ENCODE data around the gene ROBO1. TPM values are rescaled to one million over a fixed set of nuclear protein-coding genes. Genes with fewer than 3 reads are reported as not detected.
"Not testable (repeated sequence)": the region's sequence is repeated elsewhere in the genome, so short reads cannot be mapped to it uniquely, and the experiment has no call there.

The ROBO1 gene
- total and polyA plus RNA-seq, 2 experiments from 2014 or later: 18.8 to 31.9 TPM

DNA sequence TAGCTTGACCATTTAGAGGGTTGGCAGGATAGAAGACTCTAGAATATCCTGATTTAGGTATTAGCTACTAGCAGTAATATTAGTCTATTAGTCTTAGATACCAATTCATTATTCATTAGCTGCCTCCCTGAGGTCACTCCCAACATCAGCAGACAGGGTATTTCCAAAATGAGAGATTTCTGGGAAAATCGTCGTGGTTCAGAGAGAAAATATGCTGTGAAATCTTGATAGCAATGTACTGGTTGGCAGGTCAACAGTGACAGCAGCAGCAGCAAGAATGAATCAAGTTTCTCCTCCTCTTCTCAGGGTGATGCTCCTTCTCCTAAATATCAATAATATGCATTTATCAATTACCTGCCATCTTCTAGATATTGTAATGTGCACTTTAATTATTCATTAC is 41.3 kb upstream of the ROBO1 start:
- Histone ChIP-seq H3K79me2 (ENCODE audit: insufficient read depth) (no peaks in the 10 kb centered on the region), H3K9me3 (ENCODE audit: low read depth) (peaks cover 6% of the 10 kb centered on the region), H3K4me1 (ENCODE audit: insufficient read depth) (no peaks in the 10 kb centered on the region), H3K27me3 (replicated peaks; ENCODE audit: insufficient read depth) (no peaks in the 10 kb centered on the region), H3K4me2 (ENCODE audit: unreplicated experiment) (no peak overlapping the region), H3K36me3 (ENCODE audit: low read depth) (no peaks in the 10 kb centered on the region), H3F3A (ENCODE audit: insufficient read depth) (no peaks in the 10 kb centered on the region), H4K20me1 (ENCODE audit: insufficient read depth) (no peaks in the 10 kb centered on the region), H3K9ac (no peak overlapping the region), H2AFZ (no peak overlapping the region), H3K27ac (no peak overlapping the region), H3K9me2 (ENCODE audit: insufficient read depth) (no peaks in the 10 kb centered on the region), H3K4me3 (no peak overlapping the region)
- WGBS, 2 experiments (ENCODE audit: low coverage in 1 of 2, low lambda C conversion rate in 2 of 2, missing lambda C conversion rate in 2 of 2): 2 to 6% methylated on average over 2 of the region's 2 CpGs
- TF ChIP-seq EZH2phosphoT487 (IDR thresholded peaks at IDR 0.05; ENCODE audit: insufficient read depth, low read depth) (no peak), EZH2 (IDR thresholded peaks at IDR 0.05; ENCODE audit: insufficient read depth, poor library complexity, severe bottlenecking) (no peak)
- DNase-seq: no peak
- in situ Hi-C loops (cut with MboI): no loop called here

DNA sequence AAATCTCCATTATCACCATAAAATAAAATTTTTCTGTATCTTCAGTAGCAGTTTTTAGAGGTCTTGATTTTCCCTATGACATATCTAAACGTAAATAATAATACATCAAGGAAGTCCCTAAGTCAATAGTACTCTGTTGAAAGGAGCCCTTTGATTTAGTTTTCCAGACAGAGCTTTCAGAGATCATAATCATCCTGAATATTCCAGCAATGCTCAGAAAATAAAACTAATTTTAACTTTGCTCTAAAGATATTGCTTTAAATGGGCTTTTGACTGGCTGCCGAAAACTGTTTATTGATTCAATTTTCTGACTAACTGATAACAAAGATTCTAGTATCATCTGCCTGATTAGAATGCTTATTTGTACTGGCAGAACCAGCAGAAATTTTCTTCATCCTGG is 40.7 kb upstream of the ROBO1 start:
- Histone ChIP-seq H2AFZ (no peak overlapping the region), H3K4me1 (ENCODE audit: insufficient read depth) (no peaks in the 10 kb centered on the region), H3F3A (ENCODE audit: insufficient read depth) (no peaks in the 10 kb centered on the region), H3K9ac (no peak overlapping the region), H4K20me1 (ENCODE audit: insufficient read depth) (no peaks in the 10 kb centered on the region), H3K79me2 (ENCODE audit: insufficient read depth) (no peaks in the 10 kb centered on the region), H3K4me2 (ENCODE audit: unreplicated experiment) (no peak overlapping the region), H3K9me3 (ENCODE audit: low read depth) (peaks cover 6% of the 10 kb centered on the region), H3K36me3 (ENCODE audit: low read depth) (no peaks in the 10 kb centered on the region), H3K9me2 (ENCODE audit: insufficient read depth) (no peaks in the 10 kb centered on the region), H3K27me3 (replicated peaks; ENCODE audit: insufficient read depth) (no peaks in the 10 kb centered on the region), H3K4me3 (no peak overlapping the region), H3K27ac (no peak overlapping the region)
- no peak for TF ChIP-seq EZH2phosphoT487 (IDR thresholded peaks at IDR 0.05; ENCODE audit: insufficient read depth, low read depth)
- no peak for TF ChIP-seq EZH2 (IDR thresholded peaks at IDR 0.05; ENCODE audit: insufficient read depth, poor library complexity, severe bottlenecking)
- in situ Hi-C loops (cut with MboI): no loop called here
- DNase-seq: no peak
- WGBS, 2 experiments (ENCODE audit: low coverage in 1 of 2, low lambda C conversion rate in 2 of 2, missing lambda C conversion rate in 2 of 2): 17 to 27% methylated on average over 2 of the region's 2 CpGs

DNA sequence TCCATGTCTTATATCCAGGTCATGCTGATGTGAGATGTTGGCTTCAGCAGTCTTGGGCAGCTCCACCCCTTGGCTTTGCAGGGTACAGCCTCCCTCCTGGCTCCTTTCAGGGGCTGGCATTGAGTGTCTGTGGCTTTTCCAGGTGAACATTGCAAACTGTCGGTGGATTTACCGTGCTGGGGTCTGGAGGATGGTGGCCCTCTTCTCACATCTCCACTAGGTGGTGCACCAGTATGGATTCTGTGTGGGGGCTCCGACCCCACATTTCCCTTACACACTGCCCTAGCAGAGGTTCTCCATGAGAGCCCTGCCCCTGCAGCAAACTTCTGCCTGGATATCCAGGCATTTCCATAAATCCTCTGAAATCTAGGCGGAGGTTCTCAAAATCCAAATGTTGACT is 22.4 kb upstream of the ROBO1 start:
- H3F3A ChIP-seq (ENCODE audit: insufficient read depth); H3K4me1 ChIP-seq (ENCODE audit: insufficient read depth); H3K27ac ChIP-seq; H3K9me2 ChIP-seq (ENCODE audit: insufficient read depth); H3K4me3 ChIP-seq; DNase-seq; H3K27me3 ChIP-seq (replicated peaks; ENCODE audit: insufficient read depth); H3K79me2 ChIP-seq (ENCODE audit: insufficient read depth); in situ Hi-C loops (cut with MboI); H3K4me2 ChIP-seq (ENCODE audit: unreplicated experiment); H4K20me1 ChIP-seq (ENCODE audit: insufficient read depth); H2AFZ ChIP-seq; H3K9me3 ChIP-seq (ENCODE audit: low read depth); H3K36me3 ChIP-seq (ENCODE audit: low read depth); H3K9ac ChIP-seq: not testable (repeated sequence)
- WGBS, 2 experiments (ENCODE audit: low coverage in 1 of 2, low lambda C conversion rate in 2 of 2, missing lambda C conversion rate in 2 of 2): 64 to 65% methylated on average over 4 of the region's 4 CpGs

DNA sequence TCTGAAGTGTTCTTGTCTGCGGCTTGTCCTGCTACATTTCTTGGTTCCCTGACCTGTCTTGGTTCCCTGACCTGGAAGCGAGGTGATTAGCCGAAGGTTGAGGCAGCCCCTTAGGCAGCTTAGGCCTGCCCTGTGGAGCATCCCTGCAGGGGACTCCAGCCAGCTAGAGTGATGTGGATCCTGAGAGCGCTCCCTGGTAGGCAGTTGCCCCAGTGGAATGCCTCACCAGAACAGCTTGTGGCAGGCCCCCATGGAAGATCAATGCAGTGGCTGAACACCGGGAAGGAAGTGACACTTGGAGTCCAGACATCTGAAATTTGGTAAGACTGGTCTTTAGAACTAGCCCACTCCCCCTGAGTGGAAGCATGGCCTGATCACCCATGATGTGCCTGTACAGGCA is 5.5 kb upstream of the ROBO1 start:
- no peak overlapping the region for H3K9ac ChIP-seq
- no peaks in the 10 kb centered on the region for H3F3A ChIP-seq (ENCODE audit: insufficient read depth)
- no peaks in the 10 kb centered on the region for H3K9me3 ChIP-seq (ENCODE audit: low read depth)
- H4K20me1 ChIP-seq (ENCODE audit: insufficient read depth): no peaks in the 10 kb centered on the region
- no peaks in the 10 kb centered on the region for H3K79me2 ChIP-seq (ENCODE audit: insufficient read depth)
- H3K9me2 ChIP-seq (ENCODE audit: insufficient read depth): no peaks in the 10 kb centered on the region
- H3K4me2 ChIP-seq (ENCODE audit: unreplicated experiment): no peak overlapping the region
- in situ Hi-C loops (cut with MboI): no loop called here
- DNase-seq: no peak
- H3K36me3 ChIP-seq (ENCODE audit: low read depth): no peaks in the 10 kb centered on the region
- H3K4me1 ChIP-seq (ENCODE audit: insufficient read depth): no peaks in the 10 kb centered on the region
- no peak overlapping the region for H3K27ac ChIP-seq
- no peak overlapping the region for H2AFZ ChIP-seq
- no peak for TF ChIP-seq EZH2phosphoT487 (IDR thresholded peaks at IDR 0.05; ENCODE audit: insufficient read depth, low read depth)
- no peak for TF ChIP-seq EZH2 (IDR thresholded peaks at IDR 0.05; ENCODE audit: insufficient read depth, poor library complexity, severe bottlenecking)
- H3K27me3 ChIP-seq (replicated peaks; ENCODE audit: insufficient read depth): no peaks in the 10 kb centered on the region
- WGBS, 2 experiments (ENCODE audit: low coverage in 1 of 2, low lambda C conversion rate in 2 of 2, missing lambda C conversion rate in 2 of 2): 28 to 54% methylated on average over 5 of the region's 5 CpGs
- no peak overlapping the region for H3K4me3 ChIP-seq

DNA sequence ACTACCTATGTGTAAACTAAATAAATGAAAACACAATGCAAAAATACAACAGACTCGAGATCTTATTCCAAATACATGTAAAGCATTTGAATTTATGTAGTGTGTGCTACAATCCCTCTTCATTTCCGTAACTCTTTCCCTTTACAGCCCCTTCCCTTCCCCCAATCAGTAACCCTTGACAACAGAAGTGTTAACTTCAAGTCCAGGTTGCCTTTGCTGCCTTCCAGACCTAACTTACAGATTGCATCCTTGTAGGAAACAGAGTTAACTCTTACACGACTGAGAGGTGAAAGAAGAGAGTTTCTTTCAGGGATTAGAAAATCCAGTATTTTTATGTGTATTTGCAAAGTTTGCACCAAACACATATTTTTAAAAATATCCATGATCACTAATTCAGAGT is 1.4 kb upstream of the ROBO1 start:
- 4 to 5% methylated on average over 3 of the region's 3 CpGs for WGBS, 2 experiments (ENCODE audit: low coverage in 1 of 2, low lambda C conversion rate in 2 of 2, missing lambda C conversion rate in 2 of 2)
- Histone ChIP-seq H3F3A (ENCODE audit: insufficient read depth) (no peaks in the 10 kb centered on the region), H3K9ac (no peak overlapping the region), H2AFZ (no peak overlapping the region), H3K4me3 (no peak overlapping the region), H3K9me2 (ENCODE audit: insufficient read depth) (no peaks in the 10 kb centered on the region), H3K9me3 (ENCODE audit: low read depth) (no peaks in the 10 kb centered on the region), H3K27ac (no peak overlapping the region), H3K4me1 (ENCODE audit: insufficient read depth) (no peaks in the 10 kb centered on the region), H3K36me3 (ENCODE audit: low read depth) (no peaks in the 10 kb centered on the region), H3K27me3 (replicated peaks; ENCODE audit: insufficient read depth) (peaks cover 9% of the 10 kb centered on the region; the same call in 1 of the 2 replicates), H3K79me2 (ENCODE audit: insufficient read depth) (no peaks in the 10 kb centered on the region), H3K4me2 (ENCODE audit: unreplicated experiment) (no peak overlapping the region), H4K20me1 (ENCODE audit: insufficient read depth) (no peaks in the 10 kb centered on the region)
- no peak for TF ChIP-seq EZH2 (IDR thresholded peaks at IDR 0.05; ENCODE audit: insufficient read depth, poor library complexity, severe bottlenecking)
- no peak for TF ChIP-seq EZH2phosphoT487 (IDR thresholded peaks at IDR 0.05; ENCODE audit: insufficient read depth, low read depth)
- DNase-seq: no peak
- in situ Hi-C loops (cut with MboI): no loop called here
